Uterus (tissue), 4 donors: Measurements from ENCODE around the gene PAM. TPM values are rescaled to one million over a fixed set of nuclear protein-coding genes. Genes with fewer than 3 reads are reported as not detected.
"Not testable (repeated sequence)": the region's sequence is repeated elsewhere in the genome, so short reads cannot be mapped to it uniquely, and the experiment has no call there.

Source experiments
- DNase-seq, 2 donors: peaks; one replicate each; pipeline ENCODE4 v3.0.0-alpha.2; 2019 to 2020
- H3K27ac ChIP-seq, 2 donors: fragments of 200-600 bp; sonication (generic); 1 replicate in 1 of 2; 2 replicates in 1 of 2; pipeline ENCODE4 v1.5.1; 2016 to 2018
- H3K27me3 ChIP-seq, 2 donors: fragments of 200-600 bp; sonication (generic); one replicate each; pipeline ENCODE4 v1.5.1; 2018 to 2019; ENCODE audit warnings: control low read depth in 1 of 2
- H3K36me3 ChIP-seq, 2 donors: fragments of 200-600 bp; sonication (generic); one replicate each; pipeline ENCODE4 v1.5.1; 2019; ENCODE audit warnings: control low read depth in 1 of 2
- H3K4me1 ChIP-seq, 2 donors: fragments of 200-600 bp; sonication (generic); one replicate each; pipeline ENCODE4 v1.5.1; 2018 to 2019; ENCODE audit warnings: control low read depth in 1 of 2
- H3K4me3 ChIP-seq, 2 donors: fragments of 200-600 bp; sonication (generic); 1 replicate in 1 of 2; 2 replicates in 1 of 2; pipeline ENCODE4 v1.5.1; 2018 to 2019; ENCODE audit warnings: mild to moderate bottlenecking in 1 of 2
- H3K9me3 ChIP-seq, 2 donors: fragments of 200-600 bp; sonication (generic); one replicate each; pipeline ENCODE4 v1.5.1; 2019; ENCODE audit warnings: control low read depth in 1 of 2
- POLR2A ChIP-seq, 2 donors: fragments of 450-650 bp; IDR thresholded peaks; one replicate each; pipeline ENCODE4 v1.6.1; 2016; ENCODE audit warnings: antibody characterized with exemption in 2 of 2, mild to moderate bottlenecking in 1 of 2, moderate library complexity in 1 of 2
- intact Hi-C: fragments of 100-400 bp; cut with DNase I; formaldehyde crosslinking; loops from one replicate; pipeline ENCODE4 v1.15.1; 2023; ENCODE audit warnings: low total_unique reads
- total RNA-seq, 4 donors: library from RNA; depleted of rRNA in 3 of 4; stranded (reverse); fragments of >200 nt in 3 of 4; gene quantifications; one replicate each; pipeline versions ENCODE4 v1.1.0 to v1.2.4, GENCODE V29; 2014 to 2023
- TF ChIP-seq, protein P1 (sequence below), 4 experiments: fragments of 200-600 bp in 2 of 4; fragments of 450-650 bp in 2 of 4; sonication (generic) in 2 of 4; IDR thresholded peaks; one replicate each; pipeline ENCODE4 v1.5.1; 2016 to 2019; ENCODE audit warnings: antibody characterized with exemption in 4 of 4, mild to moderate bottlenecking in 2 of 4, moderate library complexity in 1 of 4
- donor health status: DM: yes; HTN: yes; CAD: no.

Gene PAM
- total RNA-seq, 4 donors from 2014 or later, result 101 to 502 (median 168) TPM

- Histone ChIP-seq H3K36me3 (no peaks in the 10 kb centered on the region), H3K27ac (no peak overlapping the region), H3K27me3 (no peaks in the 10 kb centered on the region), H3K9me3 (no peaks in the 10 kb centered on the region), H3K4me3 (no peak overlapping the region), H3K4me1 (no peaks in the 10 kb centered on the region)
- DNase-seq, result no peak
- intact Hi-C loops, result no loop called here
- TF ChIP-seq, protein P1, sequence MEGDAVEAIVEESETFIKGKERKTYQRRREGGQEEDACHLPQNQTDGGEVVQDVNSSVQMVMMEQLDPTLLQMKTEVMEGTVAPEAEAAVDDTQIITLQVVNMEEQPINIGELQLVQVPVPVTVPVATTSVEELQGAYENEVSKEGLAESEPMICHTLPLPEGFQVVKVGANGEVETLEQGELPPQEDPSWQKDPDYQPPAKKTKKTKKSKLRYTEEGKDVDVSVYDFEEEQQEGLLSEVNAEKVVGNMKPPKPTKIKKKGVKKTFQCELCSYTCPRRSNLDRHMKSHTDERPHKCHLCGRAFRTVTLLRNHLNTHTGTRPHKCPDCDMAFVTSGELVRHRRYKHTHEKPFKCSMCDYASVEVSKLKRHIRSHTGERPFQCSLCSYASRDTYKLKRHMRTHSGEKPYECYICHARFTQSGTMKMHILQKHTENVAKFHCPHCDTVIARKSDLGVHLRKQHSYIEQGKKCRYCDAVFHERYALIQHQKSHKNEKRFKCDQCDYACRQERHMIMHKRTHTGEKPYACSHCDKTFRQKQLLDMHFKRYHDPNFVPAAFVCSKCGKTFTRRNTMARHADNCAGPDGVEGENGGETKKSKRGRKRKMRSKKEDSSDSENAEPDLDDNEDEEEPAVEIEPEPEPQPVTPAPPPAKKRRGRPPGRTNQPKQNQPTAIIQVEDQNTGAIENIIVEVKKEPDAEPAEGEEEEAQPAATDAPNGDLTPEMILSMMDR (IDR thresholded peaks at IDR 0.05), result no peak
Observed at GRCh38 chr5:102770803-102771202, 15.7 kb downstream of the PAM start.

GRCh38 chr5:102771435-102771834 is 16.3 kb downstream of the PAM start:
- DNase-seq, result no peak
- no peak overlapping the region for H3K4me3 ChIP-seq
- H3K27ac ChIP-seq, result peak overlapping the region in 1 of 2 donors; percentile 34
- no peak for TF ChIP-seq POLR2A (IDR thresholded peaks at IDR 0.05)
- TF ChIP-seq, protein P1 (IDR thresholded peaks at IDR 0.05), result no peak
- no peaks in the 10 kb centered on the region for H3K9me3 ChIP-seq
- H3K27me3 ChIP-seq, result no peaks in the 10 kb centered on the region
- intact Hi-C loops, result no loop called here
- H3K36me3 ChIP-seq, result no peaks in the 10 kb centered on the region
- no peaks in the 10 kb centered on the region for H3K4me1 ChIP-seq

- TF ChIP-seq POLR2A (IDR thresholded peaks at IDR 0.05), result no peak
- TF ChIP-seq, protein P1 (IDR thresholded peaks at IDR 0.05), result no peak
Observed at GRCh38 chr5:102772273-102772672, 17.2 kb downstream of the PAM start.

DNA sequence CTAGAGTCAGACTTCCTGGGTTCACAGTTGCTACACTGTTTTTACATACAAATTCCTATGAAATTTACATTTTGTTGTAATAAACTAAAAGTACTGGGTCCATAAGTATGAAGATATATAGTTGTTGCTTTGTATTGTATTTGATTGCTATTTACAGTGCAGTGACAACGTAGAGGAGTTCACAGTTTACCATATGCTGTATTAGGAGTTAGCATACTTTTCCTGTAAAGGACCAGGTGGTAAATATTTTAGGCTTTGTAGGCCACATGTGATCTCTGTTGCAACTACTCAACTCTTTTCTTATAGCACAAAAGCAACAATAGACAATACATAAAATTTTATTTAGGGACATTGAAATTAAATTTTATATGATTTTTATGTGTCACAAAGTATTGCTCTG is 18.0 kb downstream of the PAM start:
- intact Hi-C loops, result no loop called here

More at GRCh38 chr5:102772273-102772672, 17.2 kb downstream of the PAM start:
- no peaks in the 10 kb centered on the region for H3K9me3 ChIP-seq
- peak overlapping the region in 1 of 2 donors; percentile 34 for H3K27ac ChIP-seq
- DNase-seq, result no peak
- no peak overlapping the region for H3K4me3 ChIP-seq
- H3K27me3 ChIP-seq, result no peaks in the 10 kb centered on the region
- H3K36me3 ChIP-seq, result no peaks in the 10 kb centered on the region
- H3K4me1 ChIP-seq, result no peaks in the 10 kb centered on the region
- intact Hi-C loops, result no loop called here

DNA sequence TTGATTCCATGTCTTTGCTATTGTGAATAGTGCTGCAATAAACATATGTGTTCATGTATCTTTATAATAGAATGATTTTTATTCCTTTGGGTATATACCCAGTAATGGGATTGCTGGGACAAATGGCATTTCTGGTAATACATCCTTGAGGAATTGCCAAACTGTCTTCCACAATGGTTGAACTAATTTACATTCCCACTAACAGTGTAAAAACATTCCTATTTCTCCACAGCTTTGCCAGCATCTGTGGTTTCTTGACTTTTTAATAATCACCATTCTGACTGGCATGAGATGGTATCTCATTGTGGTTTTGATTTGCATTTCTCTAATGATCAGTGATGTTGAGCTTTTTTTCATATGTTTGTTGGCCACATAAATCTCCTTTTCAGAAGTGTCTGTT is 20.7 kb downstream of the PAM start:
- intact Hi-C loops, H3K4me1 ChIP-seq, H3K4me3 ChIP-seq: not testable (repeated sequence)

More for the DNA sequence above, 18.0 kb downstream of the PAM start:
- H3K4me3 ChIP-seq, result no peak overlapping the region
- no peaks in the 10 kb centered on the region for H3K9me3 ChIP-seq
- no peaks in the 10 kb centered on the region for H3K4me1 ChIP-seq
- H3K27me3 ChIP-seq, result no peaks in the 10 kb centered on the region
- H3K36me3 ChIP-seq, result no peaks in the 10 kb centered on the region
- no peak overlapping the region for H3K27ac ChIP-seq
- TF ChIP-seq, protein P1 (IDR thresholded peaks at IDR 0.05), result no peak
- no peak for TF ChIP-seq POLR2A (IDR thresholded peaks at IDR 0.05)
- no peak for DNase-seq

GRCh38 chr5:102777099-102777498 is 22.0 kb downstream of the PAM start:
- Histone ChIP-seq H3K27ac (no peak overlapping the region), H3K36me3 (no peaks in the 10 kb centered on the region), H3K4me3 (no peak overlapping the region), H3K27me3 (no peaks in the 10 kb centered on the region), H3K9me3 (no peaks in the 10 kb centered on the region), H3K4me1 (no peaks in the 10 kb centered on the region)
- TF ChIP-seq, protein P1 (IDR thresholded peaks at IDR 0.05), result no peak
- no peak for TF ChIP-seq POLR2A (IDR thresholded peaks at IDR 0.05)
- intact Hi-C loops, result no loop called here
- DNase-seq, result no peak

More for the DNA sequence above, 20.7 kb downstream of the PAM start:
- not testable (repeated sequence) for H3K27me3 ChIP-seq, DNase-seq, H3K9me3 ChIP-seq, H3K36me3 ChIP-seq, H3K27ac ChIP-seq
